Lower lobe of right lung (tissue), 2 donors: ENCODE measurements around the gene NTRK2. TPM values are rescaled to one million over a fixed set of nuclear protein-coding genes. Genes with fewer than 3 reads are reported as not detected.

ENCODE experiments used
- ATAC-seq, 2 donors: fragments of 200-7000 bp; cut with Tn5 transposase; one replicate each; pipeline ENCODE4 v1.9.1; 2020 to 2022; ENCODE audit warnings: mild to moderate bottlenecking in 2 of 2, moderate library complexity in 2 of 2
- DNase-seq: peaks from one replicate; pipeline ENCODE4 v3.0.0-alpha.2; 2020
- H3K27ac ChIP-seq: fragments of 200-600 bp; one replicate; pipeline ENCODE4 v1.8.0; 2022
- H3K27me3 ChIP-seq: fragments of 200-600 bp; one replicate; pipeline ENCODE4 v1.8.0; 2022; ENCODE audit warnings: low read depth
- H3K36me3 ChIP-seq: fragments of 200-600 bp; one replicate; pipeline ENCODE4 v1.8.0; 2022; ENCODE audit warnings: mild to moderate bottlenecking
- H3K4me1 ChIP-seq: fragments of 200-600 bp; one replicate; pipeline ENCODE4 v1.8.0; 2022
- H3K4me3 ChIP-seq: fragments of 200-600 bp; one replicate; pipeline ENCODE4 v1.8.0; 2022; ENCODE audit warnings: mild to moderate bottlenecking
- H3K9me3 ChIP-seq: fragments of 200-600 bp; one replicate; pipeline ENCODE4 v1.8.0; 2022
- intact Hi-C: fragments of 100-400 bp; cut with DNase I; formaldehyde crosslinking; loops from one replicate; pipeline ENCODE4 v1.11.0; 2022
- total RNA-seq: library from RNA; stranded (reverse); fragmentation: NEBNext Ultra II Directional; extraction: Animal tissue kit (Norgen Biotek cat#: 25700); gene quantifications from one replicate; pipeline ENCODE4 v1.2.1, GENCODE V29; 2021
- TF ChIP-seq, protein P1 (sequence below): fragments of 200-600 bp; IDR thresholded peaks from one replicate; pipeline ENCODE4 v1.8.0; 2022; ENCODE audit warnings: antibody characterized with exemption, mild to moderate bottlenecking
- donor health status: DM: no; HTN: yes; CAD: no; lungs with severe emphysema.

NTRK2 gene
- total RNA-seq, 1 donor from 2014 or later: 7.7 TPM

DNA sequence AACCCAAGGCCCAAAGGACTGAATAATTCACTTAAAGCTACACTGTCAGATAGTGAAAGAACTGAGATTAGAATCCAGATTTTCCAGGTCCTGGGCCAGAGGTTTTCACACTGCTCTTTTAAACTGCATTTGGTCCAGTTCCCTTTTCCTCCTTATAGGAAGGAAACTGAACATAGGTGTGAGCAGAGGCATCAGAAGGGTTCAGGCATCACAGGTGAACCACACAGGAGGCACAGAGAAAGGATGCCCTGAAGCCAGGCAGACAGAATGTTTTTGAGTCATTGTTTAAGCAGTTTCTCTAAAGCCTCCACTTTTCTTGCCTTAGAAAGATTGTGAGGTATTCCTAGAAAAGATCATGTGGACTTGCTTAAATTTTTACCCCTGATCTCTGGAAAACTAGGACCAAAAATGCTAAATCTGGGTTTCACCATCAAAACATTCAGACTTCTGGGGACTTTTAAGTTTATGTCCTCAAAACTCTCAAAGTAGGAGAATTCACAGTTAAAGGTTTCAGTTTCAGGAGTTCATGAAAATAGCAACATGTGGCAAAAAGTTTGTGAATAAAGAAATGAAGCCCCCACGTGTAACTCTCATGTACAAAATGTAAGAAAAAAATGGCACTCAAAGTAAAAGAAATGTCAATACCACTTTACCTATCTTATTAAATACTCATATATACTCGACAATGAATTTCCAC lies 386.1 kb downstream of the NTRK2 start:
- intact Hi-C loops: no loop called here
- Histone ChIP-seq H3K27me3 (no peaks in the 10 kb centered on the region), H3K4me3 (no peak overlapping the region), H3K4me1 (no peaks in the 10 kb centered on the region), H3K9me3 (no peaks in the 10 kb centered on the region), H3K36me3 (no peaks in the 10 kb centered on the region), H3K27ac (no peak overlapping the region)
- DNase-seq (no peak), ATAC-seq (no peak)
- TF ChIP-seq, protein P1, sequence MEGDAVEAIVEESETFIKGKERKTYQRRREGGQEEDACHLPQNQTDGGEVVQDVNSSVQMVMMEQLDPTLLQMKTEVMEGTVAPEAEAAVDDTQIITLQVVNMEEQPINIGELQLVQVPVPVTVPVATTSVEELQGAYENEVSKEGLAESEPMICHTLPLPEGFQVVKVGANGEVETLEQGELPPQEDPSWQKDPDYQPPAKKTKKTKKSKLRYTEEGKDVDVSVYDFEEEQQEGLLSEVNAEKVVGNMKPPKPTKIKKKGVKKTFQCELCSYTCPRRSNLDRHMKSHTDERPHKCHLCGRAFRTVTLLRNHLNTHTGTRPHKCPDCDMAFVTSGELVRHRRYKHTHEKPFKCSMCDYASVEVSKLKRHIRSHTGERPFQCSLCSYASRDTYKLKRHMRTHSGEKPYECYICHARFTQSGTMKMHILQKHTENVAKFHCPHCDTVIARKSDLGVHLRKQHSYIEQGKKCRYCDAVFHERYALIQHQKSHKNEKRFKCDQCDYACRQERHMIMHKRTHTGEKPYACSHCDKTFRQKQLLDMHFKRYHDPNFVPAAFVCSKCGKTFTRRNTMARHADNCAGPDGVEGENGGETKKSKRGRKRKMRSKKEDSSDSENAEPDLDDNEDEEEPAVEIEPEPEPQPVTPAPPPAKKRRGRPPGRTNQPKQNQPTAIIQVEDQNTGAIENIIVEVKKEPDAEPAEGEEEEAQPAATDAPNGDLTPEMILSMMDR: no peak

DNA sequence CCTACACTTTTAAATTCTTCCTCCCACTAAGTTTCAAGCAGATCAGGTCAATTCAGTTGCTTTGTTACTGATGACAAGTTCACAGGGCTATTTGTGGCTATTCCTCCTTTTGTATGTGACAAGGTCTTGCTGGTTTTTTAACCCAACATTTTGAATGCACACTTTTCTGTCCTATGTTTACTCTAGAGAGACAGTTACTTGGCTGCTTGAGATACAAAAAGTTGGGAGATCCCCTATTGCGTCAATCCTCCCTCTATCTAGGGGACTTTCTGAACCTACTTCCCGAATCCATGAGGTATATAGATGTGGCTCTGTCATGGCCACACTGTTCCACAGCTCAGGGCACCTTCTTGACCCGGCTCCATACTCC lies 386.7 kb downstream of the NTRK2 start:
- Histone ChIP-seq H3K27ac (no peak overlapping the region), H3K27me3 (no peaks in the 10 kb centered on the region), H3K36me3 (no peaks in the 10 kb centered on the region), H3K4me3 (no peak overlapping the region), H3K9me3 (no peaks in the 10 kb centered on the region), H3K4me1 (no peaks in the 10 kb centered on the region)
- DNase-seq (no peak), ATAC-seq (no peak)
- TF ChIP-seq, protein P1: no peak
- intact Hi-C loops: no loop called here

DNA sequence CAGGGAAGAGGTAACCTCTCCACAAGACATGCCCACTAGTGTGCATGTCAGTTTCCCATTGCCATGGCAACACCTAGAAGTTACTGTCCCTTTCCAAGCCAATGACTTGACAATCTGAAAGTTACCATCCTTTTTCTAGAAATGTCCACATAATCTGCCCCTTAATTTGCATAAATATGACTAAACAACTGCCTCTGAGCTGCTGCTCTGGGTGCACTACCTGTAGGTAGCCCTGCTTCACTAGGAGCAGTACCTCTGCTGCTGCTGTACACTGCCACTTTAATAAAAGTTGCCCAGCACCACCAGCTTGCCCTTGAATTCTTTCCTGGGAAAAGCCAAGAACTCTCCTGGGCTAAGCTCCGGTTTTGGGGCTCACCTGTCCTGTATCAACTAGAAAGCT lies 392.4 kb downstream of the NTRK2 start:
- Histone ChIP-seq H3K4me1 (no peaks in the 10 kb centered on the region), H3K27me3 (no peaks in the 10 kb centered on the region), H3K9me3 (no peaks in the 10 kb centered on the region), H3K4me3 (no peak overlapping the region), H3K36me3 (no peaks in the 10 kb centered on the region), H3K27ac (no peak overlapping the region)
- TF ChIP-seq, protein P1: no peak
- intact Hi-C loops: no loop called here
- ATAC-seq (no peak), DNase-seq (no peak)

DNA sequence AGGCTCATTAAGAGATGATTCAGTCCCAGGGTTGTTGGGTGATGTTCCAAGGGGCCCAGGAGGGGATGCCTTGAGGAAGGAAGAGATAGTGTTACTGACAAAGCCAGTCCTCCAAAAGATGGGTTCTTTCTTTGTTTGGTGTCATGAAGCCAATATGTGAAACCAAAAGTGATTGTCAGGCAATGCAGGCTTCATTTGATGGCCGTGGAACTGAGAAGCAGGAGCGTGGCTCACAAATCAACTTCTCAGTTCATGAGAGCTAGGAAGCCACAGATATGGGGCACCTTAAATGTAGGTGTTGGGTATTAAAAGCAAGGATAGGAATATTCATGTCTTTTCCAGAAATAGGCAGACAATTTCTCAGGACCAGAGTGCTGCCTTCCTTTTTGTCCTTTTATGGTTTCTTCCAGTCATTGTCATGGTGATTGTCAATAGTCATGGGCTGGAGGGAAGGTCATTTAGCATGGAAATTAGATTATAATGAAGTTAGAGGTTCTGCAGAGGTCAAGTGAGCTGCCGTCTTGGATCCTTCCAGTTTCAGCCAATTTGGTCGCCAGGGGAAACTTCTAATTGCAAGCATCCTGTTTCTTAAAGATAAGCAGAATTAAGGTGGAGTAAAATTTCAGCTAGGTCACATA lies 393.0 kb downstream of the NTRK2 start:
- TF ChIP-seq, protein P1: no peak
- no peaks in the 10 kb centered on the region for H3K9me3 ChIP-seq
- intact Hi-C loops: no loop called here
- no peak overlapping the region for H3K4me3 ChIP-seq
- ATAC-seq: no peak
- H3K4me1 ChIP-seq: no peaks in the 10 kb centered on the region
- DNase-seq: no peak
- H3K27me3 ChIP-seq: no peaks in the 10 kb centered on the region
- H3K36me3 ChIP-seq: no peaks in the 10 kb centered on the region
- H3K27ac ChIP-seq: no peak overlapping the region

DNA sequence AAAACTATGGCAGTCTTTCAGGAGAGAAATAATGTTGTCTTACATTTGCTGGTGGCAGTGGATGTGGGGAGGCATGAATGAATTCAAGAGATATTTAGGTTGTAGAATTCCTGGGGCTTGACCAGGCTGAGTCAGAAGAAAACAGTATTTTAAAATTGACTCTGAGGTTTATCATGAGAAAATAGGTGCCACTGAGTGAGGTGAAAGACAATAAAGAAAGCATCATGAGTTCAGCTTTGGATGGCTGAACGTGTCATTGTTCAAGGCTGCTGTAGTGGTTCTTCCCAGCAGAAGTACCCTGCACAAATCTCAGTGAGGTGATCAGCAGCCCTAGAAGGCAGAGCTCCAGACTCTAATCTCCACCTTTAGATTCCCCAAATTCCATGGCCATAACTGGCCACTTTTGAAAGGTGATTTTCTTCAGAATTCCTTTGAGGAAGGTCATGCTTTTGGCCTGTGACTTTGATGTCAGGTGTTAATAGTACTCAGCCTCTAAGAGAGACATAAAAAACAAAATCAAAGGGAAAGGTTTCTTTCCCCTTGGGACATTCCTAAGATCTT lies 395.4 kb downstream of the NTRK2 start:
- ATAC-seq (no peak), DNase-seq (no peak)
- no peaks in the 10 kb centered on the region for H3K27me3 ChIP-seq
- intact Hi-C loops: no loop called here
- TF ChIP-seq, protein P1: no peak
- no peak overlapping the region for H3K4me3 ChIP-seq
- no peaks in the 10 kb centered on the region for H3K36me3 ChIP-seq
- H3K4me1 ChIP-seq: no peaks in the 10 kb centered on the region
- no peaks in the 10 kb centered on the region for H3K9me3 ChIP-seq
- H3K27ac ChIP-seq: no peak overlapping the region
